ENCODE data around the gene ADM5.

ADM5 gene

GRCh38 chr19:49739933-49740332, 50.5 kb downstream of the ADM5 start:
- Histone ChIP-seq H2AFZ (ENCODE audit: low read length, unreplicated experiment) (no peak overlapping the region), H3K27ac (ENCODE audit: low read depth, low read length) (no peak overlapping the region), H3K36me3 (ENCODE audit: insufficient read depth, low read length) (no peaks in the 10 kb centered on the region), H3K4me1 (ENCODE audit: control insufficient read depth, insufficient read depth, low read length, unreplicated experiment) (no peaks in the 10 kb centered on the region), H3K4me3 (ENCODE audit: low read depth, low read length) (no peak overlapping the region), H3K79me2 (ENCODE audit: control insufficient read depth, insufficient read depth, low read length, unreplicated experiment) (no peaks in the 10 kb centered on the region), H3K27me3 (ENCODE audit: insufficient read depth, low read length) (no peaks in the 10 kb centered on the region)
